Ishikawa (cell line): ENCODE data around the gene PTPRM.

Source experiments
- CEBPB ChIP-seq: IDR thresholded peaks from 2 replicates; pipeline ENCODE4 v1.6.1; 2012
- CREB1 ChIP-seq: IDR thresholded peaks from 2 replicates; pipeline ENCODE4 v1.6.1; 2012; ENCODE audit warnings: low read depth
- EGR1 ChIP-seq: IDR thresholded peaks from 2 replicates; pipeline ENCODE4 v1.6.1; 2012
- EP300 ChIP-seq: IDR thresholded peaks from 2 replicates; pipeline ENCODE4 v1.6.1; 2012; ENCODE audit warnings: borderline replicate concordance
- FOXM1 ChIP-seq: IDR thresholded peaks from 2 replicates; pipeline ENCODE4 v1.6.1; 2012; ENCODE audit warnings: low read depth, borderline replicate concordance
- MAX ChIP-seq: IDR thresholded peaks from 2 replicates; pipeline ENCODE4 v1.6.1; 2012
- NFIC ChIP-seq: IDR thresholded peaks from 2 replicates; pipeline ENCODE4 v1.6.1; 2012
- RAD21 ChIP-seq: IDR thresholded peaks from 2 replicates; pipeline ENCODE4 v1.6.1; 2012; ENCODE audit warnings: low read depth
- REST ChIP-seq: IDR thresholded peaks from 2 replicates; pipeline ENCODE4 v1.6.1; 2012; ENCODE audit warnings: low read depth, mild to moderate bottlenecking
- TAF1 ChIP-seq: IDR thresholded peaks from 2 replicates; pipeline ENCODE4 v1.6.1; 2012; ENCODE audit warnings: low read depth, mild to moderate bottlenecking
- TCF12 ChIP-seq: IDR thresholded peaks from 2 replicates; pipeline ENCODE4 v1.6.1; 2012; ENCODE audit warnings: low read depth
- TEAD4 ChIP-seq: IDR thresholded peaks from 2 replicates; pipeline ENCODE4 v1.6.1; 2012
- USF1 ChIP-seq: IDR thresholded peaks from 2 replicates; pipeline ENCODE4 v1.6.1; 2012
- YY1 ChIP-seq: IDR thresholded peaks from 2 replicates; pipeline ENCODE4 v1.6.1; 2012; ENCODE audit warnings: low read depth
- ZBTB7A ChIP-seq: IDR thresholded peaks from 2 replicates; pipeline ENCODE4 v1.6.1; 2012; ENCODE audit warnings: low read depth

The PTPRM gene

GRCh38 chr18:8288472-8289195 lies 721.5 kb downstream of the PTPRM start:
- TF ChIP-seq EGR1 (no peak), USF1 (no peak), EP300 (no peak), YY1 (no peak), RAD21 (no peak), TCF12 (no peak)

- TF ChIP-seq MAX (no peak), USF1 (no peak), EGR1 (no peak), YY1 (no peak), TCF12 (no peak), TAF1 (no peak), TEAD4 (no peak)
Observed at GRCh38 chr18:8290435-8290834, 723.3 kb downstream of the PTPRM start.

GRCh38 chr18:8290913-8291312 lies 723.8 kb downstream of the PTPRM start:
- TF ChIP-seq REST = no peak
- no peak for TF ChIP-seq CREB1
- no peak for TF ChIP-seq EP300
- no peak for TF ChIP-seq RAD21
- no peak for TF ChIP-seq YY1
- TF ChIP-seq NFIC = no peak
- TF ChIP-seq TAF1 = no peak
- no peak for TF ChIP-seq MAX
- TF ChIP-seq USF1 = no peak
- no peak for TF ChIP-seq TCF12
- TF ChIP-seq TEAD4 = no peak
- no peak for TF ChIP-seq ZBTB7A
- TF ChIP-seq EGR1 = no peak
- TF ChIP-seq CEBPB = no peak
- no peak for TF ChIP-seq FOXM1

GRCh38 chr18:8293184-8293583 lies 726.1 kb downstream of the PTPRM start:
- TF ChIP-seq YY1 (no peak), MAX (no peak), ZBTB7A (no peak), REST (no peak), TEAD4 (no peak)

GRCh38 chr18:8296886-8297616 lies 729.9 kb downstream of the PTPRM start:
- TF ChIP-seq CREB1 (no peak), TCF12 (no peak), YY1 (no peak), EGR1 (no peak), CEBPB (no peak), EP300 (no peak)

- TF ChIP-seq USF1 (no peak), TEAD4 (no peak), REST (no peak), YY1 (no peak), ZBTB7A (no peak), RAD21 (no peak), CREB1 (no peak), TCF12 (no peak), CEBPB (no peak), NFIC (no peak), FOXM1 (no peak), MAX (no peak), EGR1 (no peak), TAF1 (no peak), EP300 (no peak)
Observed at GRCh38 chr18:8298186-8298585, 731.1 kb downstream of the PTPRM start.
